HEK293 (cell line): ENCODE results near the gene SHBG.

ENCODE experiments used
- CTCF ChIP-seq: fragments of 450-650 bp; formaldehyde crosslinking; IDR thresholded peaks from 2 replicates; pipeline ENCODE4 v1.5.1; 2016; ENCODE audit warnings: missing biosample characterization, missing genetic modification characterization
- REST ChIP-seq: fragments of 450-650 bp; formaldehyde crosslinking; IDR thresholded peaks from 2 replicates; pipeline ENCODE4 v1.5.1; 2016; ENCODE audit warnings: missing biosample characterization, missing genetic modification characterization
- ZNF148 ChIP-seq: fragments of 450-650 bp; formaldehyde crosslinking; IDR thresholded peaks from 2 replicates; pipeline ENCODE4 v1.5.0; 2017; ENCODE audit warnings: missing biosample characterization, missing genetic modification characterization, borderline replicate concordance
- ZNF274 ChIP-seq, 2 experiments: fragments of 200-500 bp in 1 of 2; fragments of 450-650 bp in 1 of 2; sonication (Bioruptor generic) in 1 of 2; formaldehyde crosslinking in 1 of 2; IDR thresholded peaks; 2 replicates each; pipeline versions ENCODE4 v1.5.1 to v1.6.1; 2014 to 2016; ENCODE audit warnings: borderline replicate concordance in 1 of 2, inconsistent platforms in 1 of 2, low read length in 1 of 2, missing biosample characterization in 1 of 2, missing genetic modification characterization in 1 of 2
- ZNF335 ChIP-seq: fragments of 450-650 bp; formaldehyde crosslinking; conservative IDR thresholded peaks from 2 replicates; pipeline ENCODE4 v1.5.1; 2016; ENCODE audit warnings: missing biosample characterization, missing genetic modification characterization
- ZNF350 ChIP-seq: fragments of 450-650 bp; formaldehyde crosslinking; IDR thresholded peaks from 2 replicates; pipeline ENCODE4 v1.5.0; 2017; ENCODE audit warnings: missing biosample characterization, mild to moderate bottlenecking, missing genetic modification characterization
- ZNF398 ChIP-seq: fragments of 450-650 bp; formaldehyde crosslinking; IDR thresholded peaks from 2 replicates; pipeline ENCODE4 v1.5.1; 2017; ENCODE audit warnings: missing biosample characterization, missing genetic modification characterization
- ZNF76 ChIP-seq: fragments of 450-650 bp; formaldehyde crosslinking; IDR thresholded peaks from 2 replicates; pipeline ENCODE4; 2016; ENCODE audit warnings: low read depth, missing biosample characterization, missing genetic modification characterization, borderline replicate concordance
- ZSCAN30 ChIP-seq: fragments of 450-650 bp; IDR thresholded peaks from 2 replicates; pipeline ENCODE4 v1.5.1; 2018; ENCODE audit warnings: missing biosample characterization, mild to moderate bottlenecking, missing genetic modification characterization, moderate library complexity
- ZSCAN5A ChIP-seq: fragments of 450-650 bp; formaldehyde crosslinking; IDR thresholded peaks from 2 replicates; pipeline ENCODE4 v1.5.1; 2016; ENCODE audit warnings: missing biosample characterization, missing genetic modification characterization

GRCh38 chr17:7677388-7678067 is 47.6 kb downstream of the SHBG start:
- TF ChIP-seq ZNF350 (tag by site-specific recombination) (no peak), ZNF398 (tag by site-specific recombination) (no peak), CTCF (no peak), REST (tag by site-specific recombination) (no peak), ZNF76 (tag by site-specific recombination) (no peak), ZNF148 (tag by site-specific recombination) (no peak), ZNF335 (no peak), ZSCAN5A (tag by site-specific recombination) (no peak), ZSCAN30 (tag by site-specific recombination) (no peak), ZNF274 (IDR thresholded peaks at IDR 0.05; ENCODE audit: low read length) (no peak), ZNF274 (tag by site-specific recombination; IDR thresholded peaks at IDR 0.05; ENCODE audit: borderline replicate concordance) (no peak)
